COR-L47 (cell line): Measurements from ENCODE around the gene NLN.
"Not testable (repeated sequence)": the region's sequence is repeated elsewhere in the genome, so short reads cannot be mapped to it uniquely, and the experiment has no call there.

ENCODE experiments used
- DNase-seq: peaks from one replicate; lab custom pipeline; 2025; lab: John Stamatoyannopoulos, UW

The NLN gene

GRCh38 chr5:65832603-65833228 lies 110.7 kb downstream of the NLN start:
- DNase-seq = no peak

- no peak for DNase-seq
Measured at GRCh38 chr5:65833780-65834179, 111.8 kb downstream of the NLN start.

- DNase-seq = no peak
Measured at GRCh38 chr5:65834306-65834705, 112.3 kb downstream of the NLN start.

- DNase-seq = no peak
Measured at GRCh38 chr5:65835191-65835590, 113.2 kb downstream of the NLN start.

- DNase-seq = no peak
Measured at GRCh38 chr5:65837139-65837538, 115.1 kb downstream of the NLN start.

- not testable (repeated sequence) for DNase-seq
Measured at GRCh38 chr5:65839170-65839569, 117.2 kb downstream of the NLN start.

GRCh38 chr5:65840071-65840470 lies 118.1 kb downstream of the NLN start:
- DNase-seq = no peak

- DNase-seq = not testable (repeated sequence)
Measured at GRCh38 chr5:65844763-65845162, 122.8 kb downstream of the NLN start.

- no peak for DNase-seq
Measured at GRCh38 chr5:65846101-65846500, 124.1 kb downstream of the NLN start.

- DNase-seq = not testable (repeated sequence)
Measured at GRCh38 chr5:65847019-65847418, 125.0 kb downstream of the NLN start.

- DNase-seq = not testable (repeated sequence)
Measured at GRCh38 chr5:65849918-65850317, 127.9 kb downstream of the NLN start.

GRCh38 chr5:65854925-65855324 lies 132.9 kb downstream of the NLN start:
- DNase-seq = no peak

- DNase-seq = peak; percentile 38
Measured at GRCh38 chr5:65855766-65856315, 133.8 kb downstream of the NLN start.

GRCh38 chr5:65856520-65856919 lies 134.5 kb downstream of the NLN start:
- no peak for DNase-seq

GRCh38 chr5:65858316-65858715 lies 136.3 kb downstream of the NLN start:
- no peak for DNase-seq

- DNase-seq = no peak
Measured at GRCh38 chr5:65861830-65862241, 139.8 kb downstream of the NLN start.

GRCh38 chr5:65862384-65862783 lies 140.4 kb downstream of the NLN start:
- no peak for DNase-seq

GRCh38 chr5:65863747-65864146 lies 141.7 kb downstream of the NLN start:
- no peak for DNase-seq

- DNase-seq = no peak
Measured at GRCh38 chr5:65866837-65867521, 145.0 kb downstream of the NLN start.

GRCh38 chr5:65867542-65868195 lies 145.7 kb downstream of the NLN start:
- DNase-seq = no peak

GRCh38 chr5:65868509-65868908 lies 146.5 kb downstream of the NLN start:
- DNase-seq = no peak

GRCh38 chr5:65871182-65871581 lies 149.2 kb downstream of the NLN start:
- no peak for DNase-seq

- not testable (repeated sequence) for DNase-seq
Measured at GRCh38 chr5:65871776-65872175, 149.8 kb downstream of the NLN start.
